ENCODE measurements around the gene SERPINB8.

DNA sequence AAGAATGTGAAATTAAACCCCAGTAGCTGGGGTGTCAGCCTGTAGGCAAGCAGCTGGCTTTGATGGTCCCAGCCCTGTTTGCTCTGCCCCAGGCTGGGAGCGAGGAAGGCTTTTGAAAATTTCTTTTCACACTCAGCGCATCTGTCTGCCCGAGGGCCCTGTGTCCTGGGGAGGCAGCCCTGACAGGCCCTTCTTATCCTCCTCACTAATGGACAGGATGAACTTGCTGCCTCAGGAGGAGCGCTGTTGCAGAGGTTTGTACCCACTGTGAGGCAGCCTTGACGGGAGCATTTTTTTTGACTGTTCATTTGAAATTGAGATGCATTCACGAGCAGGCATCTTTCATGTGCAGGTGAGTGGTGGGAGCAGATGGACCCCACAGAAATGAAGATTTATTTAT, 62.4 kb downstream of the SERPINB8 start:
- TF ChIP-seq, protein P1, sequence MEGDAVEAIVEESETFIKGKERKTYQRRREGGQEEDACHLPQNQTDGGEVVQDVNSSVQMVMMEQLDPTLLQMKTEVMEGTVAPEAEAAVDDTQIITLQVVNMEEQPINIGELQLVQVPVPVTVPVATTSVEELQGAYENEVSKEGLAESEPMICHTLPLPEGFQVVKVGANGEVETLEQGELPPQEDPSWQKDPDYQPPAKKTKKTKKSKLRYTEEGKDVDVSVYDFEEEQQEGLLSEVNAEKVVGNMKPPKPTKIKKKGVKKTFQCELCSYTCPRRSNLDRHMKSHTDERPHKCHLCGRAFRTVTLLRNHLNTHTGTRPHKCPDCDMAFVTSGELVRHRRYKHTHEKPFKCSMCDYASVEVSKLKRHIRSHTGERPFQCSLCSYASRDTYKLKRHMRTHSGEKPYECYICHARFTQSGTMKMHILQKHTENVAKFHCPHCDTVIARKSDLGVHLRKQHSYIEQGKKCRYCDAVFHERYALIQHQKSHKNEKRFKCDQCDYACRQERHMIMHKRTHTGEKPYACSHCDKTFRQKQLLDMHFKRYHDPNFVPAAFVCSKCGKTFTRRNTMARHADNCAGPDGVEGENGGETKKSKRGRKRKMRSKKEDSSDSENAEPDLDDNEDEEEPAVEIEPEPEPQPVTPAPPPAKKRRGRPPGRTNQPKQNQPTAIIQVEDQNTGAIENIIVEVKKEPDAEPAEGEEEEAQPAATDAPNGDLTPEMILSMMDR (IDR thresholded peaks at IDR 0.05) = no peak
- no peak for TF ChIP-seq POLR2AphosphoS5 (IDR thresholded peaks at IDR 0.05)
